GM10847 (cell line): ENCODE measurements around the gene STX16.

Experiments used
- POLR2A ChIP-seq: IDR thresholded peaks from 2 replicates; pipeline ENCODE4 v1.6.1; 2011; ENCODE audit not compliant: insufficient read length; ENCODE audit errors: extremely low read depth

The STX16 gene

DNA sequence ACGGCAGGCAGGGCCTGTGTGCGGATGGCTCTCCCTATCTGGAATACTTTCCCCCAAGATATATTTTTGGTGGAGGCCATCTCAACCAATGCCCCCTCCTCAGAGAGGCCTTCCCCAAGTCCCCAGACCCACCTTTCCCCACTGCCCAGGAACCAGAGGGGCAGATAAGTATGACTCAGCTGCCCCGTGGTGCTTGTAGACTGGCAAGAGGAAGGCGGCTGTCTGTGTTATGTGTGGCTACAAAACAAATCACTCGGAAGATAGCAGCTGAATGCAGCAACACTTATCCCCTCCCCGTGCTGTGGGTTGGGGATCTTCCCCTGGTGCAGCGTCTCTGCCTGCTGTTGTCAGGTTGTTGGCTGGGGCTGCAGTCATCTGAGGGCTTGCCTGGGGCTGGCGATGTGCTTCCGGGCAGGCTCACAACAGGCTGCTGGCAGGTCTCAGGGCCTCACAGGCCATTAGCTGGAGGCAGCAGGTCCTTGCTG lies 48.6 kb downstream of the STX16 start:
- no peak for TF ChIP-seq POLR2A

DNA sequence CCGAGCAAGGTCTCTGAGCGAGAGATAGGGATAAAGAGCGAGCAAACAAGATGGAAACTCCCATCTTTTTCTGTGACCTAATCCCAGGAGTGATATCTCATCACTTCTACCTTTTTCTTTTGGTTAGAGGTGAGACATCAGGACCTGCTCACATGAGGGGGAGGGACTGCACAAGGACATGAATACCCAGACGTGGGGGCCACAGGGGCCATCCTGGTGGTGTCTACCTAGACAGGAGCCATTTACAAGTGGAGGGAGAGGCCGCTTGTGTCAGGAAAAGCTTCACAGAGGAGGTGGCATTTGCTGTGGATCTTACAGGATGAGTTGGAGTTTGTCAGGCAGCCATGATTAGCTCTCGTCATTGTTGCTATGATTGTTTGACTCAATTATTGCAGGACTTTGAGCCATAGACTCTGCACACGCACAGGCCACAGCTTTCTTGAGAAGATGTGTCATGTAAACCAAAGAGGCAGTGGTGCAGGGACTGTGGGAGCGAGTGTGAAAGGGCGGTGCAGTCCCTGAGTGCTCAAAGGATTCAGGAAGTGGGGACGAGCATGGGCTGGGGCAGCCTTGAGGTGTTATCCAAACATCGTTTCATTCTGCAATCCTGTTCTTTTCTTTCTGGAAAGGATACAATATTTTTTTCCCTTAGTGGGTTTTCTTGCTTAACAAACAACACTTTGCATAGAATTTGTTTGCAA lies 49.2 kb downstream of the STX16 start:
- TF ChIP-seq POLR2A = no peak

DNA sequence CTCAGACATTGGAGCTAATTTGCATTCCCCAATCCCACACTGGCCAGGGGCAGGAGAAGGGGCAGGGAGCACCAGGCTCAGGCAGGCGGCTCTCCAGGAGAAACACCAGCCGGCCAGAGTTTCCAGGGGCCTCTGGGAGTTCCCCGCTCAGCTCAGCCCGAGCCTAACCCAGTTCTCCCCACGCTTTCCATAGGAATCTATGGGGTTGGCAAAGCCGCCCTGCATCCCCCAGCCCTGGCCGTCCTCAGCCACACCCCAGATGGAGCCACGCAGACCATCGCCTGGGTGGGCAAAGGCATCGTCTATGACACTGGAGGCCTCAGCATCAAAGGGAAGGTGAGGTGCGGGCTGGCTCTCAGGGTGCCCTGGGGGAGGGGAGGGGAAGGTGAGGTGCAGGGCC lies 49.7 kb downstream of the STX16 start:
- TF ChIP-seq POLR2A = no peak

DNA sequence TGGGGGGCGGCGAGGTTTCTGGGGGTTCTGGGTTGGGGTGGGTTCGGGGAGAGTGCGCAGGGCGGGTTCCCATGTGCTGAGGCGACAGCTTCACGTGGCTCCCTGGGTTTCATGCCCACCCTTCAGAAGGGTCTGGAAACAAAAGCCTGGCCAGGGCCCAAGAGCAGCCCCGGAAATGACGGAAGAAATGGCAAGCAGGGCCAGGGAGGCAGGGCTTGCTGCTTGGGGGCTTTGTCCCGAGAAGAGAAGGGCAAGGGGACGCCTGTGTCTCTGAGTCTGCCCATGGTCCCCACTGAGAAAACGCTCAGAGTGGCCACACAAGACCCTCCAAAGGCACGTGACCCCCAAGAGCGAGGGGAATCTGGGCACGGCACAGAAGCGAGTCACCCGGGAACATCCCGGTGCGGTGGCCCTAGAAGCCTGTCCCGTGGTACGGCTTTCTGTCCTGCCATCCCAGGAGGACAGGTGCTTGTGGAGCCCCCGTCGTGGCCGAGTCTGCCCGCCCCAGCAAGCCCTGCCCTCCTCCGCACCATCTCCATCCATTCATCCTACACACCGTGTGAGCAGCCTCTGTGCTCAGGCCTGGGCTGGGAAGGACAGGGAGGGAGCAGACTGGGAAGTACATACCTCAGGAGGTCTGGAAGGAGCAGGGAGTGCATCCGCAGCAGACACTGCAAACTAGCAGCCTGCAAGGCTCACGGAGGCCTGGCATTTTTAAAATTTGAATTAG lies 50.5 kb downstream of the STX16 start:
- TF ChIP-seq POLR2A = no peak

DNA sequence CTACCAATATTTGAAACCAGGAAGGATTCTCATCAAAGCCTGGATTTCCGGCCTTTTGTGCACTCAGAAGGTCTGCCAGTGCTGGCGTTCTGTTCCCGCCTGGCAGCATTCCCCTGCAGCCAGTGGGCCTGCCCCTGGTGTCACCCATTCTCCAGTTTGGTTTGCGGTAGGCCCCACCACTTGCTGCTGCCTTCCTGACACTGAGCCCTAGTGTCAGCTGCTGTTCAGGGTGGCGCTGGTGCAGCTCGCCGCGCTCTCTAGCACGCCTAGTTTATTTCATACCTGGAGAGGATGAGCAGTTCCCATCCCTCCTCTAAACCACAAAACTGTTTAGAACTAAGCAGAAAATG lies 51.1 kb downstream of the STX16 start:
- no peak for TF ChIP-seq POLR2A

DNA sequence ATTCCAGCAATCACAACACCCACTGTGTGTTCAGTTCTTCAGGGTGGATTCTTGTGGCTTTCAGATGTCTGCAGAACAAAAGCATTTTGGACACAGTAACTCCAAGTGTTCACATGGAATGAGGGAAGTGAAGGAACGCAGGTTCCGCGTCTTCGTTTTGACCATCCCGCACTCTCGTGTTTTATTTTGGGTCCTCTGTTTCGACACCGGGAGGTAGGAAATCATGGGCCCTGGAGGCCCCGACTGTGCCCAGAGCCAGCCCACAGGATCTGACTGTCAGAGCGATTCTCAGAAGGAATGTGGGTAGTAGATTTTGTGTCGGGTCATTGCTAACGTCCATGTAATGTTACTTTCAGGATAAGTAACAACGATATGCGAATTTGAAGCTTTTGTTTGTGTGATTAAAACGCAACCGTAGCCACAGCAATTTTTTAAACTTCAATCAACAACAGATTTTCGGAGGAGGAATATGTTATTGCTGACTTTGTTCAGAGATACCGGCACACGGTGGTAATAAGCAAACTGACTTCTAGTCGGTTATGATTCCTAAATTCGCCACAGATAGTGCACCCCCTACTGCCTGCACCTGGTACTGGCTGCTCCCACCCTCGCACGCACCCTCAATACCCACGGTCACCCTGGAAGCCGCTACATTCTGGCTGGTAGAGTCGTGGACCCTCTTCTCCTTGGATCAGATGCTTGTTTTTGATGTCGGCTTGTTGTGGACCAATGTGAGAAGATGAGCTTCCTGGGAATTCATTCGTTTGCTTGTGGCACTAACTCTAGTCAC lies 52.0 kb downstream of the STX16 start:
- TF ChIP-seq POLR2A = no peak

DNA sequence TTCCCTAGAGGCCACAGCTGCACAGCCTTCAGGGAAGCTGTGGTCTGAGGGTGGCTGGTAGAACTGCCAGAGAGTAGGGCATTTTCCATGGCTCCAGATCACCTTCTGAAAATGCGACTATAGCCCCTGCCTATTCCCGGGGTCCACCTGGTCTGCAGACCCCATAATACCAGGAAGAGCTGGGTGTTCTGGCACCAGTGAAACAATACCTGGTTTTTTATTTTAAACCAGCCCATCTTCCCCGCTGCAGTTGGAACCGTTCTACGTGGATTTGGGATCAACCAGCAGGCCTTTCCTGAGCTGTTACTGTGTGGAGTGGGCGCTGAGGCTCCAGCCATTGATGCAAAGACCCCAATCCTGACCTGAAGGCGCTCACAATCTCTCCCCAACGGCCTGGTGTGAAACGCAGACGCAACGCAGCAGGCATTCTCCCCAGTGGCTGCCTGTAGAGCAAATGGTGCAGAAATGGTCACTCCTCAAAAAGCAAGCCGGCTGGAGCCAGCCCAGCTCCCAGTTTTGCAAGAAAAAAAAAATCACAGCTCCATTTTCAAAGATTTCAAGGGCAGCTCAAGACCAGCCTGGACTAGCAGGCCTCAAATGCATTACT lies 52.8 kb downstream of the STX16 start:
- TF ChIP-seq POLR2A = no peak

DNA sequence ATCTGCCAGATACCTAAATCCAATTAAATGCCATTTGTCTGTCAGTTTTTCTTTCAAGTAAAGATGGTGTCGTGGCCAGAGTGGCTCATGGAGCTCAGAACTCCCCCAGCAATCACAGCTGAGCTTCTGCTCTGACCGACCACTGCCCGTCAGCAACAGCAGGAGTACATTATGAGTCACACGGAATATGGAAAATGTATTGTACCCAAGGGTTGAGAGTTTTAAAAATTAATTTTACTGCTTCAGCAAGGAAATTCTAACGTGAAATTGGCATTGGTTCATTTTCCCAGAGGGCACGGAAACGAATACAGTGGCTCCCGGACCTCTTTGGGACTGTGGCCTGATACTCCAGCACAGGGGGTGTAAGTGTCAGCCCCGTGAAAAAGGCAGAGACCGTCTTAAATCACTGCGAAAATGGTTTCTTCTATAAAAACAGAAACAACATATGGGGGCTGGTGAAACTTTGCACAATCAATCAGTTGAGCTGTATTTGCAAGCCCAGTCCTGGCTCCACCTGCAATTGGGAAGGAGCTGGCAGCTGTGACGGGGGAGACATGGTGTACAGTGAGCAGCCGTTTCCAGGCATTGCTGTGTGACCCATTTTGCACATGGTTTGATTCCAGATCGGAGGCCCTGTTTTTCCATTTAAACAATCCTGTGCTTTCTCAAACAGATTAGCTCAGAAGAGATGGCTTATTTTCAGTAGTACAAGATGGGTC lies 54.3 kb downstream of the STX16 start:
- TF ChIP-seq POLR2A = no peak

DNA sequence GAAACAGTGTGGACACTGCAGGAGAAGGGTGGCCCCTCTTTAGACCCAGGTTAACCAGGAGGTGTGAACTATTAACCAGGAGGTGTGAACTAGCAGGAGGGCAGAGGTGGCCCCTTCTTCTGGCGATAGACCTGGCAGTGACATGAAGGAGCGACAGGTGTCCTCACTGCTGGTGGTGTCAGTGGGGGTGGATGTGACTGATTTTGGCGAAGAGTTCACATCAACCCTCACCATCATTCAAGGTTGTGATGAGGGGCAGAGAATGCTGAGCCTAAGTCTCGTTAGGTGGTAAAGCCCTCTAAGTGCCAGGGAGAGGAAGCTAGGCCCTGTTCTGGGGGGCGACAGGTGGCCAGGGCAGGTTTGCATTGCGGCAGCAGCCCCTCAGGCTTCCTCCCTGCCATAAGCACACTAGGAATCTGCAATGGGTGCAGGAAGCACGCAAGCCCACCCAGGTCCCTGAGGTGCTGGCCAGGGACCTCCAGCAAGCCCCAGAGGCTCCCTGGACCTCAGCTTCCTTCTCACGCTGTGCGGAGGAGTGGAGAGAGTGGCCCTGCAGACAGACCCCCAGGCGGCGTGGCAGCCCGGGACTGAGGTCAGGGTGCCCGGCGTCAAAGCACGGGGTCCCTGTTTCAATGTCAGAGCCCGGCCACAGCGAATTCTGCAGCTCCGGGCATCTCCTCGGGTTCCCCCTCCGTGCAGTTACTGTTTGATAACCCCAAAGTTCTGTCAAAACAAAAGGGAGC lies 55.2 kb downstream of the STX16 start:
- no peak for TF ChIP-seq POLR2A

DNA sequence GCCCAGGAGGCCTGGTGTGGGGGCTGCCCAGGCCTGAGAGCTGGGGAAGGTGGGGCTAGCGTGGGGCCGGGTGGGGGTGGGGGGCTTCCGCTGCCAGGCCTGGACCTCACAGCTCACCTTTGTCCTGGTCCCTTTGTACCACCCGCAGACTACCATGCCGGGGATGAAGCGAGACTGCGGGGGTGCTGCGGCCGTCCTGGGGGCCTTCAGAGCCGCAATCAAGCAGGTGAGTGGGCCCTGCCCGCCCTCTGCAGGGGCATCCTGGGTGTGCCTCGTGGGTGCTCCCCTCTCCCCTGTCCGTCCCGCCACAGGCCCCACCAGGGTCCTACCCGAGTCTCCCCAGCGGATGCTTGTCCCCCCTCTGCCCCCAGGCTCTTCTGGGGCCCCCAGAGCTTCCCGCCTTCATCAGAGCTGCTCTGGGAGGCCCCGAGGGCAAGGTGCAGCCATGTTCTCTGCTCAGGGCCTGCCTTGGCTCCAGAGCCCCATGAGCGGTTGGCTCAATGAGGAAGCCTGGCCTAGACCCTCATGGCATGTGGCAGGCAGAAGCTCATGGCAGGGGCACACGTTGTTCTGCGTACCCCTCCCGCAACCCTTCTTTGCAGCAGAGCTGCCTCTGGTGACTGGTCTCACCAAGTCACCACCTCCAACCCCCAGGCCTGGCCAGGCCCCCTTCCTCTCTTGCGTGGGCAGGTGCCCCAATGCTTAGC lies 56.0 kb downstream of the STX16 start:
- no peak for TF ChIP-seq POLR2A

DNA sequence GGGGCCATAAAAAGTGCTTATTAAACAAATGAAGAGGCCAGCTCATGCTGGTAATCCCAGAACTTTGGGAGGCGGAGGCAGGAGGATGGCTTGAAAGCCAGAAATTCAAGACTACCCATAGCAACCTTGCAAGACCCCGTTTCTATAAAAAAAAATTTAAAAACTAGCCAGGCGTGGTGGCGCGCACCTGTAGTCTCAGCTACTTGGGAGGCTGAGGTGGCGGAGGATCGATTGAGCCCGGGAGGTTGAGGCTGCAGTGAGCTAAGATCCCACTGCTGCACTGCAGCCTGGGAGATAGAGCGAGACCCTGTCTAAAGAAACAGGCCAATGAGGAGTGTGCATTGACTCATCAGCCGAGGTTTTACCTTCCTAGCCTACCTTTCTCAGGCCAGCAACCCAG lies 56.7 kb downstream of the STX16 start:
- no peak for TF ChIP-seq POLR2A

DNA sequence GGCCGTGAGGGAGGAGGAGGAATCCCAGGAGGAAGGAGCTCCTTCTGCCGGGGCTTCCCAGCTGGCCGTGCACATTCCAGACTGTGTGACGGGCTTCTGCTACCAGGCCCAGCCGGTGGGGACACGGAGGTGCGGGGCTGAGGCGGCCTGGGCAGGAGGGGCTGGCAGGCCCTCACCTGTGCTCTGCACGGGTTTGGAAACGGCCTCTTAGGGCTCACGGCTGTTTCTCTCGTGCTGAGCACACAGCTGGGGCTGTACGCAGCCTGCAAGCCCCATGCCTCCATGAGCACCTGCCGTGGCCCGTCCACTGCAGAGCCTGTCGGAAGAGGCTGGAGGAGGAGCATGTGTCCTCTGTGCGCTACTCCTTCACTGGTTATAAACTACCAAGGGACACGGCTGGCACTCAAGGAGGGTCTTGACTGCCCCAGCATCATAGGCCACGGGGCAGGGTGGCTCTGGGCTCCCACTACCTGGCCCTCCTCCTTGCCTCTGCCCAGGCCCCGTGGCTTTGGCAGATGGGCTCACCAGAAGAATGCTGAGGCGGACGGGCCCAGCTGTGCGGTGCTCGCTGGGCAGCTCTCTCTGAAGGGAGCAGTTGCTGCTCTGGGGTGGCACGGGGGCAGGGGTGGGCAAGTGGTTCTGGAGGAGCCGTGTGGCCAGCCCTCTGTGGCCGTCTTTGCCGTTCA lies 57.3 kb downstream of the STX16 start:
- TF ChIP-seq POLR2A = no peak
